Measurements from ENCODE around the gene OR5K1.

DNA sequence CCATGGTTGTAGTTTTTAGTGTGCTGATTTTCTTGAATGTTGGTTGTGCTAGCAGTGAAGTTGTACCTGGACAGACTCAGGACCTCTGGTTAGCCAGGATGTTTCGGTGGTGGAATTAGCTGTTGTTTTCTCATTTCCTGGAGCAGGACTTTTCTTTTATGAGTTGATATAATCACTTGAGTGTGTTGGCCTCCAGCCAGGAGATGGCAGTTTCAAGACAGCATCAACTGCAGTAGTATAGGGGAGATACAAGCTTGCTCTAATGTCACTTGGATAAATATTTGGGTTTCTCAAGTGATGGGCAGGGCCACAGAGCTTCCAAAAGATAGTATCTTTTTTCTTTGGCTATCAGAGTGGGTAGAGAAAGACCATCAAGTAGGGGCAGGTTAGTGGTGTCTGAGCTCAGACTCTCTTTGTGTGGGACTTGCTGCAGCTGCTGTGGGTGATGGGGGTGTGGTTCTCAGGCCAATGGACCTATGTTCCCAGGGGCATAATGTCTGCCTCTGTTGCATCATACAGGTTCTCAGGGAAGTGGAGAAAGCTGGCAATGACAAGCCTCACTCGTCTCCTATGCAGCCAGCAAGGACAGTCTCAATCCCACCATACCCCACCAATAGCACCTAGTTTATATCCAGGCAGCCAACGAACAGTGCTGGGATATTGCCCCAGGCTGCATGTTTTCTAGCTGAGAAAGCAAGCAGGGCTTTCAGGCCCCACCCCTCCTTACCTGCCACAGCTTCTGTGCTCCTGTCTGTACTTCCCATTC, 19.9 kb downstream of the OR5K1 start:
- TF ChIP-seq SIRT6 (IDR thresholded peaks at IDR 0.05; ENCODE audit: low read length) (no peak), EZH2 (IDR thresholded peaks at IDR 0.05; ENCODE audit: low read depth, low read length, severe bottlenecking) (no peak), SP4 (IDR thresholded peaks at IDR 0.05; ENCODE audit: low read length) (no peak), CREB1 (IDR thresholded peaks at IDR 0.05) (no peak), KDM5A (IDR thresholded peaks at IDR 0.05; ENCODE audit: low read length) (no peak), BCL11A (IDR thresholded peaks at IDR 0.05; ENCODE audit: low read depth in 2 of 2, low read length in 2 of 2) (no peak), POLR2A (IDR thresholded peaks at IDR 0.05; ENCODE audit: control extremely low read depth in 1 of 2, low read depth in 2 of 2, low read length in 2 of 2) (no peak), TCF12 (IDR thresholded peaks at IDR 0.05; ENCODE audit: low read depth, low read length) (no peak)
- TF ChIP-seq, protein P1, sequence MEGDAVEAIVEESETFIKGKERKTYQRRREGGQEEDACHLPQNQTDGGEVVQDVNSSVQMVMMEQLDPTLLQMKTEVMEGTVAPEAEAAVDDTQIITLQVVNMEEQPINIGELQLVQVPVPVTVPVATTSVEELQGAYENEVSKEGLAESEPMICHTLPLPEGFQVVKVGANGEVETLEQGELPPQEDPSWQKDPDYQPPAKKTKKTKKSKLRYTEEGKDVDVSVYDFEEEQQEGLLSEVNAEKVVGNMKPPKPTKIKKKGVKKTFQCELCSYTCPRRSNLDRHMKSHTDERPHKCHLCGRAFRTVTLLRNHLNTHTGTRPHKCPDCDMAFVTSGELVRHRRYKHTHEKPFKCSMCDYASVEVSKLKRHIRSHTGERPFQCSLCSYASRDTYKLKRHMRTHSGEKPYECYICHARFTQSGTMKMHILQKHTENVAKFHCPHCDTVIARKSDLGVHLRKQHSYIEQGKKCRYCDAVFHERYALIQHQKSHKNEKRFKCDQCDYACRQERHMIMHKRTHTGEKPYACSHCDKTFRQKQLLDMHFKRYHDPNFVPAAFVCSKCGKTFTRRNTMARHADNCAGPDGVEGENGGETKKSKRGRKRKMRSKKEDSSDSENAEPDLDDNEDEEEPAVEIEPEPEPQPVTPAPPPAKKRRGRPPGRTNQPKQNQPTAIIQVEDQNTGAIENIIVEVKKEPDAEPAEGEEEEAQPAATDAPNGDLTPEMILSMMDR (IDR thresholded peaks at IDR 0.05; ENCODE audit: control extremely low read depth in 1 of 3, insufficient read depth in 1 of 3, low read depth in 1 of 3, low read length in 3 of 3): no peak

Measured in H1 (cell line).